SK-N-SH (cell line): ENCODE results near the gene PLEKHG5. TPM values are rescaled to one million over a fixed set of nuclear protein-coding genes. Genes with fewer than 3 reads are reported as not detected.

Experiments
- CTCF ChIA-PET: fragments of 300-600, 350-600 bp; formaldehyde crosslinking; extraction: SDS; loops from one replicate; lab custom pipeline; 2021; lab: Yijun Ruan, JAX
- POLR2A ChIA-PET: fragments of 350-600 bp; sonication (Branson Sonifier 250); formaldehyde crosslinking; extraction: SDS; loops from one replicate; lab custom pipeline; 2020; ENCODE audit warnings: antibody characterized with exemption, inconsistent platforms; lab: Yijun Ruan, JAX
- DNase-seq: peaks from one replicate; pipeline ENCODE4 v3.0.0; 2012
- H2AFZ ChIP-seq: fragments of 200-600 bp; sonication (generic); 2 replicates; pipeline ENCODE4 v1.8.1; 2016; ENCODE audit warnings: antibody characterized with exemption, mild to moderate bottlenecking, low read depth
- H3F3A ChIP-seq: fragments of 200-600 bp; sonication (generic); replicated peaks from 2 replicates; pipeline ENCODE3; 2016; ENCODE audit warnings: antibody characterized with exemption, mild to moderate bottlenecking; ENCODE audit not compliant: insufficient read depth
- H3K27ac ChIP-seq, 2 experiments: fragments of 200-500 bp in 1 of 2; fragments of 200-600 bp in 1 of 2; sonication (Bioruptor generic) in 1 of 2; sonication (generic), shearing (Covaris generic) in 1 of 2; 2 replicates each; pipeline versions ENCODE4 v1.5.1 to v1.6.1; 2014 to 2016; ENCODE audit warnings: low read depth in 2 of 2, inconsistent platforms in 1 of 2, low read length in 1 of 2, mild to moderate bottlenecking in 1 of 2, mixed read lengths in 1 of 2
- H3K27me3 ChIP-seq: fragments of 200-600 bp; sonication (generic), shearing (Covaris generic); 2 replicates; pipeline ENCODE4 v1.6.1; 2016; ENCODE audit warnings: mixed run types; ENCODE audit not compliant: insufficient read depth
- H3K36me3 ChIP-seq, 2 experiments: fragments of 200-500 bp in 1 of 2; fragments of 200-600 bp in 1 of 2; sonication (Bioruptor generic) in 1 of 2; sonication (generic) in 1 of 2; replicated peaks in 1 of 2; 2 replicates each; pipeline versions ENCODE3 to v1.5.1; 2014 to 2016; ENCODE audit warnings: low read length in 1 of 2, mild to moderate bottlenecking in 1 of 2; ENCODE audit not compliant: insufficient read depth in 2 of 2, control insufficient read depth in 1 of 2
- H3K4me1 ChIP-seq, 2 experiments: fragments of 200-500 bp in 1 of 2; fragments of 200-600 bp in 1 of 2; sonication (Bioruptor generic) in 1 of 2; sonication (generic), shearing (Covaris generic) in 1 of 2; 2 replicates each; pipeline versions ENCODE4 v1.5.1 to v1.6.1; 2014 to 2016; ENCODE audit warnings: low read depth in 1 of 2, low read length in 1 of 2, mixed run types in 1 of 2; ENCODE audit not compliant: insufficient read depth in 2 of 2, control insufficient read depth in 1 of 2
- H3K4me2 ChIP-seq: fragments of 200-600 bp; sonication (generic), shearing (Covaris generic); 2 replicates; pipeline ENCODE4 v1.6.1; 2017; ENCODE audit warnings: mixed run types
- H3K4me3 ChIP-seq, 2 experiments: fragments of 200-500 bp in 1 of 2; fragments of 200-600 bp in 1 of 2; sonication (Bioruptor generic) in 1 of 2; sonication (generic), shearing (Covaris generic) in 1 of 2; 2 replicates each; pipeline versions ENCODE4 v1.5.1 to v1.8.1; 2014 to 2016; ENCODE audit warnings: low read depth in 2 of 2, inconsistent platforms in 1 of 2, low read length in 1 of 2, mild to moderate bottlenecking in 1 of 2, mixed read lengths in 1 of 2, moderate library complexity in 1 of 2
- H3K79me2 ChIP-seq: fragments of 200-600 bp; sonication (generic); 2 replicates; pipeline ENCODE4 v1.8.1; 2017; ENCODE audit warnings: mild to moderate bottlenecking; ENCODE audit not compliant: insufficient read depth
- H3K9ac ChIP-seq: fragments of 200-600 bp; sonication (generic); 2 replicates; pipeline ENCODE4 v1.6.1; 2017; ENCODE audit warnings: mixed run types
- H3K9me2 ChIP-seq: fragments of 200-600 bp; sonication (generic); 2 replicates; pipeline ENCODE4 v1.6.1; 2017; ENCODE audit warnings: mixed run types
- H3K9me3 ChIP-seq: fragments of 200-600 bp; sonication (generic); 2 replicates; pipeline ENCODE4 v1.6.1; 2017; ENCODE audit warnings: mixed run types, mild to moderate bottlenecking, moderate library complexity
- H4K20me1 ChIP-seq: fragments of 200-600 bp; sonication (generic); 2 replicates; pipeline ENCODE4 v1.6.1; 2017; ENCODE audit warnings: mild to moderate bottlenecking, mixed run types; ENCODE audit not compliant: insufficient read depth
- EZH2phosphoT487 ChIP-seq: fragments of 200-600 bp; sonication (generic); IDR thresholded peaks from 2 replicates; pipeline ENCODE4 v1.6.1; 2017; ENCODE audit warnings: low read depth, mixed run types, mild to moderate bottlenecking, antibody characterized with exemption, moderate library complexity, borderline replicate concordance
- GATA2 ChIP-seq: sonication (generic); formaldehyde crosslinking; IDR thresholded peaks from 2 replicates; pipeline ENCODE4 v1.5.0; 2020; ENCODE audit warnings: mild to moderate bottlenecking, missing genetic modification reagents
- IRF3 ChIP-seq: fragments of 150-350 bp; IDR thresholded peaks from 2 replicates; pipeline ENCODE4 v1.6.1; 2016; ENCODE audit warnings: mild to moderate bottlenecking, low read depth, low read length
- PBX3 ChIP-seq: IDR thresholded peaks from 2 replicates; pipeline ENCODE4; 2012
- RCOR1 ChIP-seq: fragments of 150-350 bp; IDR thresholded peaks from 2 replicates; pipeline ENCODE4 v1.6.1; 2017; ENCODE audit warnings: antibody characterized with exemption, low read length
- SMC3 ChIP-seq: IDR thresholded peaks from 2 replicates; pipeline ENCODE4 v1.6.1; 2012; ENCODE audit warnings: low read depth, low read length, improper control_type of control experiment
- TCF12 ChIP-seq: IDR thresholded peaks from 2 replicates; pipeline ENCODE4 v1.4.0; 2012
- USF2 ChIP-seq: fragments of 150-350 bp; IDR thresholded peaks from 2 replicates; pipeline ENCODE4 v1.6.1; 2017; ENCODE audit warnings: antibody characterized with exemption, low read length, low read depth, borderline replicate concordance
- YY1 ChIP-seq: IDR thresholded peaks from 2 replicates; pipeline ENCODE4 v1.4.0; 2012; ENCODE audit warnings: low read depth, mild to moderate bottlenecking
- WGBS: methylation state at CpG from one replicate; pipeline ENCODE4 v1.1.6; 2017; ENCODE audit warnings: low lambda C conversion rate; 5-methylcytosine and 5-hydroxymethylcytosine counted together
- polyA plus RNA-seq, 3 experiments: library from polyadenylated mRNA; depleted of rRNA; stranded (reverse); fragments of >200 nt; gene quantifications; 2 replicates each; pipeline ENCODE4 v1.2.3, GENCODE V29; 2012

PLEKHG5 gene
- polyA plus RNA-seq, 1 of the 3 experiments (the other 2 are of a cell fraction), result 14.9 TPM

GRCh38 chr1:6481820-6482219, 9.6 kb downstream of the PLEKHG5 start:
- Histone ChIP-seq H3K79me2 (peaks cover 15% of the 10 kb centered on the region; the same call in 1 of the 2 replicates), H3K9me3 (no peaks in the 10 kb centered on the region), H3K9me2 (no peaks in the 10 kb centered on the region), H3K27me3 (no peaks in the 10 kb centered on the region), H2AFZ (no peak overlapping the region), H3F3A (no peaks in the 10 kb centered on the region), H3K4me2 (no peak overlapping the region), H3K4me1 (peaks cover 0 to 16% of the 10 kb centered on the region in 2 experiments; a peak in 1 of 4 replicates), H4K20me1 (no peaks in the 10 kb centered on the region), H3K36me3 (no peaks in the 10 kb centered on the region), H3K9ac (no peak overlapping the region), H3K4me3 (no peak overlapping the region), H3K27ac (no peak overlapping the region)
- no peak for DNase-seq
- CTCF ChIA-PET, result interaction anchor here (0.8 to 16.2 kb wide), 6 partner anchors 8 to 236 kb away, joined by 3 to 439 read pairs (median 4); no protein-coding TSS in a partner anchor
- WGBS, result 95% methylated on average over 5 of the region's 5 CpGs
- no peak for TF ChIP-seq SMC3
- no peak for TF ChIP-seq YY1
- TF ChIP-seq EZH2phosphoT487, result no peak
- TF ChIP-seq TCF12, result no peak
- TF ChIP-seq IRF3, result no peak
- no peak for TF ChIP-seq PBX3
- POLR2A ChIA-PET, result no interaction called here

GRCh38 chr1:6477039-6477820, 14.2 kb downstream of the PLEKHG5 start:
- WGBS, result 92% methylated on average over 20 of the region's 24 CpGs
- Histone ChIP-seq H3K27ac (no peak overlapping the region), H3K9me3 (no peaks in the 10 kb centered on the region), H2AFZ (no peak overlapping the region), H3K4me1 (peaks cover 0 to 2% of the 10 kb centered on the region in 2 experiments; a peak in 1 of 4 replicates), H3F3A (no peaks in the 10 kb centered on the region), H3K27me3 (no peaks in the 10 kb centered on the region), H3K36me3 (peaks cover 0 to 8% of the 10 kb centered on the region in 2 experiments), H3K4me3 (no peak overlapping the region), H4K20me1 (no peaks in the 10 kb centered on the region), H3K79me2 (no peaks in the 10 kb centered on the region), H3K9me2 (no peaks in the 10 kb centered on the region), H3K9ac (no peak overlapping the region), H3K4me2 (no peak overlapping the region)
- ChIA-PET POLR2A (no interaction called here), CTCF (interaction anchor here (0.7 to 16.2 kb wide), 11 partner anchors 8 to 267 kb away, joined by 3 to 439 read pairs (median 7); partner anchors contain the start of genes NOL9, TAS1R1 and TNFRSF25)
- no peak for TF ChIP-seq USF2
- no peak for TF ChIP-seq RCOR1
- no peak for TF ChIP-seq EZH2phosphoT487
- no peak for TF ChIP-seq GATA2 (CRISPR knock-in tag)
- TF ChIP-seq TCF12, result no peak
- DNase-seq, result no peak
